Measurements from ENCODE around the gene PES1.
"Not testable (repeated sequence)": the region's sequence is repeated elsewhere in the genome, so short reads cannot be mapped to it uniquely, and the experiment has no call there.

The PES1 gene

GRCh38 chr22:30560643-30561202 lies 31.0 kb downstream of the PES1 start:
- H3K9me3 Mint-ChIP-seq; H3K27me3 Mint-ChIP-seq (ENCODE audit: low read depth); H3K27ac Mint-ChIP-seq; H3K4me1 Mint-ChIP-seq (ENCODE audit: low read depth); H3K36me3 Mint-ChIP-seq (ENCODE audit: low read depth); H3K4me3 Mint-ChIP-seq: not testable (repeated sequence)

- H3K9me3 Mint-ChIP-seq: no peaks in the 10 kb centered on the region
- H3K4me3 Mint-ChIP-seq: no peak overlapping the region
- H3K36me3 Mint-ChIP-seq (ENCODE audit: low read depth): no peaks in the 10 kb centered on the region
- H3K4me1 Mint-ChIP-seq (ENCODE audit: low read depth): no peaks in the 10 kb centered on the region
- no peaks in the 10 kb centered on the region for H3K27me3 Mint-ChIP-seq (ENCODE audit: low read depth)
- H3K27ac Mint-ChIP-seq: no peak overlapping the region
Observed at GRCh38 chr22:30559889-30560288, 31.8 kb downstream of the PES1 start.

- Mint-ChIP-seq H3K4me3 (no peak overlapping the region), H3K36me3 (ENCODE audit: low read depth) (no peaks in the 10 kb centered on the region), H3K27me3 (ENCODE audit: low read depth) (no peaks in the 10 kb centered on the region), H3K27ac (no peak overlapping the region), H3K9me3 (no peaks in the 10 kb centered on the region), H3K4me1 (ENCODE audit: low read depth) (no peaks in the 10 kb centered on the region)
Observed at GRCh38 chr22:30557243-30557642, 34.5 kb downstream of the PES1 start.

DNA sequence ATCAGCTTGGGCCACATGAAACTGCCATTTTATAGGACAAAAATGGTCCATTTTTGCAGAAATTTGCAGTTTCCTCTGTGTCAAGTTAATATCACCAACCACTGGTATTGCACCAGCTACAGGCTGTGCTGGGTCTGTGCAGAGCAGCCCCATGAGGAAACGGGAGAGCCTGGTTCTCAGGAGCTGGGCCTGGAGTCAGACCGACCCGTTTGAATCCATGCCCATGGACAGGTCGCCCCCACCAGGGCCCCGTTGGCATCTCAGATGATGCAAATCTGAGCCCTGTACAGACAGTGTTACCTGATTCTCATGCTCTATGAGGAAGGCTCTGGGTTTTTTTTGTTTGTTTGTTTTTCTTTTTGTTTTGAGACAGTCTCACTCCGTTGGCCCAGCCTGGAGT lies 35.3 kb downstream of the PES1 start:
- H3K4me1 Mint-ChIP-seq (ENCODE audit: low read depth): no peaks in the 10 kb centered on the region
- no peaks in the 10 kb centered on the region for H3K27me3 Mint-ChIP-seq (ENCODE audit: low read depth)
- H3K4me3 Mint-ChIP-seq: no peak overlapping the region
- H3K36me3 Mint-ChIP-seq (ENCODE audit: low read depth): no peaks in the 10 kb centered on the region
- no peaks in the 10 kb centered on the region for H3K9me3 Mint-ChIP-seq
- no peak overlapping the region for H3K27ac Mint-ChIP-seq

DNA sequence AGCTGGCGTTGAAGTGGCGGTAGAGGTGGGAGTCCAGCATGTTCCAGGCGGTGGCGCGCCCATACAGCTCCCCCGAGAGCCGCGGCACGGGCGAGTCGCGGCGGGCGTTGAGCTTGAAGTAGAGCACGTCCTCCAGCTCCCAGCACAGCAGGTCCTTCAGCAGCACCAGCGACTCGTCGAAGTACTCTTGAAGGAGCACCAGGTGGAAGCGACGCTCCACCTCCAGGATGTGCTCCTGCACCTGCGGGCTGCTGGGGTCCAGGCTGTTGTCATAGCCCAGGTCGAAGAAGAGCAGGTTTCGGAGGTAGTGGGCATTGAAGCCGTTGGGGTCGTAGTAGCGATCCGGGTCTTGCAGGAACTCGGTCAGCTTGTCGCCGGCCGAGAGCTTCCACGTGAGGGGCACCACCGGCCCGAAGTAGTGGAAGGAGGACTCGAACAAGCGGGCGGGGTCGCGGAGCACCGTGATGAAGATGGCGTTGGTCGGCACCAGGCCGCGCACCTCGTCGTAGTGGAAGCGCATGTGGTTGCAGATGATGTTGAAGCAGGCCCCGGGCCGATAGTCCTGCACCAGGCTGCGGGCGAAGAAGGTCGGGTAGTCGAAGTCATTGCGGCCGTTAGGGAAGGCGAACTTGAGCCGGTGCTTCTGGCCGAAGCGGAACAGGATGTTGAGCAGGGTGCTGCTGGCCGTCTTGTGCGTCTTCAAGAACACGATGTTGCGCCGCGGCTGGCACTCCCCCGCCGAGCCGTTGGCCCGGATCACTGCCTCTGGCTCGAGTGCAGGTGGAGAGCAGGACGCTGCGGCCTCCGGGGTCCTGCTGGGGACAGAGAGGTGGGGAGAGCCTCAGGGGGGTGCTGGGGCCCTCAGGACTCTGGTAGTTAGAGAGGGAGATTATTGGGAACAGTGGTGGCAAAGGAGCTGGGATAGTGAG lies 36.2 kb downstream of the PES1 start:
- H3K9me3 Mint-ChIP-seq: no peaks in the 10 kb centered on the region
- no peak overlapping the region for H3K27ac Mint-ChIP-seq
- H3K4me1 Mint-ChIP-seq (ENCODE audit: low read depth): no peaks in the 10 kb centered on the region
- no peak overlapping the region for H3K4me3 Mint-ChIP-seq
- H3K36me3 Mint-ChIP-seq (ENCODE audit: low read depth): no peaks in the 10 kb centered on the region
- no peaks in the 10 kb centered on the region for H3K27me3 Mint-ChIP-seq (ENCODE audit: low read depth)

DNA sequence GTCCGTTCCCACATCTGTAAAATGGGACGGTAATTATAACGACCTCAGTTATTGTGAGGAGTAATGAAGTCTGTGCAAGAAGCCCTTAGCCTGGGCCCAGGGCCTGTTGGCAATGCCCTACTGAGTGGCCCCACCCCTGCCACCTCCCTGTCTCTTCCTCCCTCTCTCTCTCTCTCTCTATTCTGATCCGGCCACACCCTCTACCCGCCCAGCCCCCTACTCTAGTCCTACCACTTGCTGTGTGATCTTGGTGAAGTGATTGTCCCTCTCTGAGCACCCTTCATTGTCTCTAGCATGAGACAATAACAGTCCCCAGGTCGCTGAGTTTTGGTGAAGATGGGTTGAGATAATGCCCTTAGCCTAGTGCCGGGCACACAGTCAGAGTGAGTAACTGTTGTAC lies 37.7 kb downstream of the PES1 start:
- Mint-ChIP-seq H3K4me3 (no peak overlapping the region), H3K4me1 (ENCODE audit: low read depth) (no peaks in the 10 kb centered on the region), H3K36me3 (ENCODE audit: low read depth) (no peaks in the 10 kb centered on the region), H3K9me3 (no peaks in the 10 kb centered on the region), H3K27ac (no peak overlapping the region), H3K27me3 (ENCODE audit: low read depth) (peaks cover 6% of the 10 kb centered on the region)

DNA sequence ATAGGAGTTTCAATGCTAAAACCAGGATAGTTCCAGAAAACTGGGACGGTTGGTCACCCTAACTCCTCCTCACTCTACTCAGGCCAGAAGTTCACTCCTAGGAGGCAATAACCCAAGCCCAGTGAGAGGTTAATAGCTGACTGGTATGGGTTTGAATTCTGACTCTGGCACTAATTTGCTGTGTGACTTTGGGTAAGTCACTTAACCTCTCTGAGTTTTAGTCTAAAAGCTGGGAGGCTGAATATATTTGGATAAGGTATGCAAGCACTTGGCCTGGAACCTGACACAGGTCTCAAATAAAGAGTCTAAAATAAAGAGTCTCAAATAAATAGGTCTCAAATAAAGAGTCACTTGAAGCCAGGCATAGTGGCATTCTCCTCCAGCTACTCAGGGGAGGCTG lies 39.0 kb downstream of the PES1 start:
- no peak overlapping the region for H3K27ac Mint-ChIP-seq

GRCh38 chr22:30551813-30552212 lies 39.9 kb downstream of the PES1 start:
- H3K36me3 Mint-ChIP-seq (ENCODE audit: low read depth); H3K27ac Mint-ChIP-seq; H3K4me3 Mint-ChIP-seq; H3K27me3 Mint-ChIP-seq (ENCODE audit: low read depth); H3K9me3 Mint-ChIP-seq; H3K4me1 Mint-ChIP-seq (ENCODE audit: low read depth): not testable (repeated sequence)

More for the DNA sequence above, 39.0 kb downstream of the PES1 start:
- Mint-ChIP-seq H3K4me3 (no peak overlapping the region), H3K9me3 (no peaks in the 10 kb centered on the region), H3K4me1 (ENCODE audit: low read depth) (no peaks in the 10 kb centered on the region), H3K27me3 (ENCODE audit: low read depth) (peaks cover 6% of the 10 kb centered on the region), H3K36me3 (ENCODE audit: low read depth) (no peaks in the 10 kb centered on the region)

- Mint-ChIP-seq H3K36me3 (ENCODE audit: low read depth) (no peaks in the 10 kb centered on the region), H3K4me3 (no peak overlapping the region), H3K27me3 (ENCODE audit: low read depth) (peaks cover 27% of the 10 kb centered on the region), H3K27ac (no peak overlapping the region), H3K4me1 (ENCODE audit: low read depth) (no peaks in the 10 kb centered on the region), H3K9me3 (no peaks in the 10 kb centered on the region)
Observed at GRCh38 chr22:30547188-30547587, 44.5 kb downstream of the PES1 start.

- Mint-ChIP-seq H3K27me3 (ENCODE audit: low read depth) (peaks cover 29% of the 10 kb centered on the region), H3K4me3 (no peak within 1 kb of the TSS), H3K4me1 (ENCODE audit: low read depth) (no peaks in the 10 kb centered on the region), H3K9me3 (no peaks in the 10 kb centered on the region), H3K27ac (no peak within 1 kb of the TSS), H3K36me3 (ENCODE audit: low read depth) (no peaks in the 10 kb centered on the region)
Observed at GRCh38 chr22:30546616-30547015, 45.1 kb downstream of the PES1 start, which contains the start of gene SEC14L6. Gene SEC14L6 (minus strand): TSS chr22:30546741. CDS start chr22:30546682, 59 bp downstream.

DNA sequence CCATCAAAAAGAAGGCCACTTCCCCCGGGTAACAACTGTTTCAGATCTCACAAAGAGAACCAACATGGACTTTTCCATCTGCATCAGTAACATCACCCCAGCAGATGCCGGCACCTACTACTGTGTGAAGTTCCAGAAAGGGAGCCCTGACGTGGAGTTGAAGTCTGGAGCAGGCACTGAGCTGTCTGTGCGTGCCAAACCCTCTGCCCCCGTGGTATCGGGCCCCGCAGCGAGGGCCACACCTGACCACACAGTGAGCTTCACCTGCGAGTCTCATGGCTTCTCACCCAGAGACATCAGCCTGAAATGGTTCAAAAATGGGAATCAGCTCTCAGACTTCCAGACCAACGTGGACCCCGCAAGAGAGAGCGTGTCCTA lies 48.9 kb downstream of the PES1 start:
- no peaks in the 10 kb centered on the region for H3K36me3 Mint-ChIP-seq (ENCODE audit: low read depth)
- H3K27me3 Mint-ChIP-seq (ENCODE audit: low read depth): peaks cover 49% of the 10 kb centered on the region
- no peak overlapping the region for H3K27ac Mint-ChIP-seq
- no peaks in the 10 kb centered on the region for H3K4me1 Mint-ChIP-seq (ENCODE audit: low read depth)
- no peaks in the 10 kb centered on the region for H3K9me3 Mint-ChIP-seq
- no peak overlapping the region for H3K4me3 Mint-ChIP-seq

DNA sequence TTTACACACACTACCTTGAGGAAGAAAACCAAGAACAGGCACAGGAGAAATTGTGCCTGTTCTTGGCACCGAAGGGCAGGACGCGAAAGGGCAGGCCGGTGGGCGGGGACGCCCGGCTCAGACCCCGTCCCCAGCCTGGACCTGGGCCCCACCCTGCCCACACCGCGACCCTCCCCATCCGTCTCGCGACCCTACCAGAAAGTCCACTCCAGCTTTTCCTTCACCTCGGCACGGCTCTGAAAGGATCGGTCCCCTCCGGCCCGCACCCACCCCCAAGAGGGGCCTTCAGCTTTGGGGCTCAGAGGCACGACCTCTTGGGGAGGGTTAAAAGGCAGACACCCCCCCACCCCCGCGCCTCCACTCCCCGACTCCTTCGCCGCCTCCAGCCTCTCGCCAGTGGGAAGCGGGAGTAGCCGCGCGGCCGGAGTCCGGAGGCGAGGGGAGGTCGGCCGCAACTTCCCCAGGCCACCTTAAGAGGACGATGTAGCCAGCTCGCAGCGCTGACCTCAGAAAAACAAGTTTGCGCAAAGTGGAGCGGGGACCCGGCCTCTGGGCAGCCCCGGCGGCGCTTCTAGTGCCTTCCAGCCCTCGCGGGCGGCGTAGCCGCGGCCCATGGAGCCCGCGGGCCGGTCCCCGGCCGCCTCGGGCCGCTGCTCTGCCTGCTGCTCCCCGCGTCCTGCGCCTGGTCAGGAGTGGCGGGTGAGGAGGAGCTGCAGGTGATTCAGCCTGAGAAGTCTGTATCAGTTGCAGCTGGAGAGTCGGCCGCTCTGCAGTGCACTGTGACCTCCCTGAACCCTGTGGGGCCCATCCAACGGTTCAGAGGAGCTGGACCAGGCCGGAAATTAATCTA lies 49.5 kb downstream of the PES1 start:
- H3K27ac Mint-ChIP-seq: no peak overlapping the region
- H3K36me3 Mint-ChIP-seq (ENCODE audit: low read depth): no peaks in the 10 kb centered on the region
- H3K9me3 Mint-ChIP-seq: no peaks in the 10 kb centered on the region
- peaks cover 49% of the 10 kb centered on the region for H3K27me3 Mint-ChIP-seq (ENCODE audit: low read depth)
- no peak overlapping the region for H3K4me3 Mint-ChIP-seq
- no peaks in the 10 kb centered on the region for H3K4me1 Mint-ChIP-seq (ENCODE audit: low read depth)

GRCh38 chr22:30541511-30541910 lies 50.2 kb downstream of the PES1 start:
- not testable (repeated sequence) for H3K36me3 Mint-ChIP-seq (ENCODE audit: low read depth); H3K9me3 Mint-ChIP-seq; H3K27ac Mint-ChIP-seq; H3K4me1 Mint-ChIP-seq (ENCODE audit: low read depth); H3K4me3 Mint-ChIP-seq
- peaks cover 49% of the 10 kb centered on the region for H3K27me3 Mint-ChIP-seq (ENCODE audit: low read depth)

GRCh38 chr22:30539368-30539767 lies 52.3 kb downstream of the PES1 start:
- no peak overlapping the region for H3K4me3 Mint-ChIP-seq
- no peak overlapping the region for H3K27ac Mint-ChIP-seq
- no peaks in the 10 kb centered on the region for H3K36me3 Mint-ChIP-seq (ENCODE audit: low read depth)
- H3K27me3 Mint-ChIP-seq (ENCODE audit: low read depth): peaks cover 43% of the 10 kb centered on the region
- no peaks in the 10 kb centered on the region for H3K9me3 Mint-ChIP-seq
- no peaks in the 10 kb centered on the region for H3K4me1 Mint-ChIP-seq (ENCODE audit: low read depth)

- Mint-ChIP-seq H3K27me3 (ENCODE audit: low read depth) (peaks cover 37% of the 10 kb centered on the region), H3K27ac (no peak overlapping the region), H3K36me3 (ENCODE audit: low read depth) (no peaks in the 10 kb centered on the region), H3K9me3 (no peaks in the 10 kb centered on the region), H3K4me3 (no peak overlapping the region), H3K4me1 (ENCODE audit: low read depth) (no peaks in the 10 kb centered on the region)
Observed at GRCh38 chr22:30538280-30538679, 53.4 kb downstream of the PES1 start.

Data from T-helper 1 cell treated with Interleukin-12 subunit alpha and Interleukin-12 subunit beta and Interleukin-4 antibody, amounts not matched to agents 30 μg/mL and 1 μg/mL, for 36 hours (primary cell).